ENCODE data around the gene C2orf42. TPM values are rescaled to one million over a fixed set of nuclear protein-coding genes. Genes with fewer than 3 reads are reported as not detected.

Gene C2orf42
- total and polyA plus RNA-seq, 2 experiments from 2014 or later: 10.0 to 11.9 TPM

GRCh38 chr2:70124983-70125480, 65.8 kb downstream of the C2orf42 start:
- no peaks in the 10 kb centered on the region for H3K9me3 ChIP-seq (ENCODE audit: low read depth)
- peak overlapping the region; percentile 90 for H3K27ac ChIP-seq
- no peaks in the 10 kb centered on the region for H3K27me3 ChIP-seq
- DNase-seq (ENCODE audit: low read depth in 1 of 2, low spot score in 1 of 2): peak; percentile 40 to 64
- no peaks in the 10 kb centered on the region for H3K36me3 ChIP-seq
- TF ChIP-seq, protein P1, sequence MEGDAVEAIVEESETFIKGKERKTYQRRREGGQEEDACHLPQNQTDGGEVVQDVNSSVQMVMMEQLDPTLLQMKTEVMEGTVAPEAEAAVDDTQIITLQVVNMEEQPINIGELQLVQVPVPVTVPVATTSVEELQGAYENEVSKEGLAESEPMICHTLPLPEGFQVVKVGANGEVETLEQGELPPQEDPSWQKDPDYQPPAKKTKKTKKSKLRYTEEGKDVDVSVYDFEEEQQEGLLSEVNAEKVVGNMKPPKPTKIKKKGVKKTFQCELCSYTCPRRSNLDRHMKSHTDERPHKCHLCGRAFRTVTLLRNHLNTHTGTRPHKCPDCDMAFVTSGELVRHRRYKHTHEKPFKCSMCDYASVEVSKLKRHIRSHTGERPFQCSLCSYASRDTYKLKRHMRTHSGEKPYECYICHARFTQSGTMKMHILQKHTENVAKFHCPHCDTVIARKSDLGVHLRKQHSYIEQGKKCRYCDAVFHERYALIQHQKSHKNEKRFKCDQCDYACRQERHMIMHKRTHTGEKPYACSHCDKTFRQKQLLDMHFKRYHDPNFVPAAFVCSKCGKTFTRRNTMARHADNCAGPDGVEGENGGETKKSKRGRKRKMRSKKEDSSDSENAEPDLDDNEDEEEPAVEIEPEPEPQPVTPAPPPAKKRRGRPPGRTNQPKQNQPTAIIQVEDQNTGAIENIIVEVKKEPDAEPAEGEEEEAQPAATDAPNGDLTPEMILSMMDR (IDR thresholded peaks at IDR 0.05; ENCODE audit: low read depth, low read length): no peak
- peak overlapping the region; percentile 30 for H3K4me3 ChIP-seq
- peaks cover 26% of the 10 kb centered on the region for H3K4me1 ChIP-seq (ENCODE audit: low read depth)

DNA sequence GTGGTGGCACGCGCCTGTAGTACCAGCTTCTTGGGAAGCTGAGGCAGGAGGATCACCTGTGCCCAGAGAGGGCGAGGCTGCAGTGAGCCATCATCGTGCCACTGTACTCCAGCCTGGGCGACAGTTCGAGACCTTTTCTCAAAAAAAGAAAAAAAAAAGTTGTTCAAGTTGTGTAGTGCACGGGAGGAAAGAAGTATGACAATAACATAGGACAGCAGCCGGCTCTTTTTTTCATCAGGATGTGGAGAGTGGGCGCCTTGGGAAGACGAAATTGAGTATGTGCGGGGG, 67.0 kb downstream of the C2orf42 start:
- Histone ChIP-seq H3K9me3 (ENCODE audit: low read depth) (no peaks in the 10 kb centered on the region), H3K4me1 (ENCODE audit: low read depth) (peaks cover 30% of the 10 kb centered on the region), H3K27ac (peak overlapping the region; percentile 90), H3K27me3 (no peaks in the 10 kb centered on the region), H3K36me3 (no peaks in the 10 kb centered on the region), H3K4me3 (peak overlapping the region; percentile 30)
- TF ChIP-seq, protein P1 (IDR thresholded peaks at IDR 0.05; ENCODE audit: low read depth, low read length): no peak
- DNase-seq (ENCODE audit: low read depth in 1 of 2, low spot score in 1 of 2): no peak

GRCh38 chr2:70123051-70123828, 67.6 kb downstream of the C2orf42 start:
- DNase-seq (ENCODE audit: low read depth in 1 of 2, low spot score in 1 of 2): peak; percentile 84
- no peak overlapping the region for H3K4me3 ChIP-seq

GRCh38 chr2:70122470-70122869, 68.3 kb downstream of the C2orf42 start:
- TF ChIP-seq, protein P1 (IDR thresholded peaks at IDR 0.05; ENCODE audit: low read depth, low read length): no peak
- DNase-seq (ENCODE audit: low read depth in 1 of 2, low spot score in 1 of 2): no peak
- Histone ChIP-seq H3K27ac (peak overlapping the region; percentile 90), H3K9me3 (ENCODE audit: low read depth) (no peaks in the 10 kb centered on the region), H3K36me3 (no peaks in the 10 kb centered on the region), H3K4me3 (no peak overlapping the region), H3K27me3 (no peaks in the 10 kb centered on the region), H3K4me1 (ENCODE audit: low read depth) (peaks cover 27% of the 10 kb centered on the region)

More at GRCh38 chr2:70123051-70123828, 67.6 kb downstream of the C2orf42 start:
- Histone ChIP-seq H3K9me3 (ENCODE audit: low read depth) (no peaks in the 10 kb centered on the region), H3K36me3 (no peaks in the 10 kb centered on the region), H3K27me3 (no peaks in the 10 kb centered on the region), H3K27ac (peak overlapping the region; percentile 90), H3K4me1 (ENCODE audit: low read depth) (peaks cover 33% of the 10 kb centered on the region)
- TF ChIP-seq, protein P1 (IDR thresholded peaks at IDR 0.05; ENCODE audit: low read depth, low read length): no peak

GRCh38 chr2:70121627-70122372, 69.0 kb downstream of the C2orf42 start:
- TF ChIP-seq, protein P1 (IDR thresholded peaks at IDR 0.05; ENCODE audit: low read depth, low read length): no peak
- H3K4me3 ChIP-seq: no peak overlapping the region
- no peaks in the 10 kb centered on the region for H3K36me3 ChIP-seq
- H3K27ac ChIP-seq: peak overlapping the region; percentile 56
- DNase-seq (ENCODE audit: low read depth in 1 of 2, low spot score in 1 of 2): no peak
- H3K27me3 ChIP-seq: no peaks in the 10 kb centered on the region
- H3K9me3 ChIP-seq (ENCODE audit: low read depth): no peaks in the 10 kb centered on the region
- H3K4me1 ChIP-seq (ENCODE audit: low read depth): peaks cover 28% of the 10 kb centered on the region

Data from cardiac muscle cell (in vitro differentiated cells and primary cell).